CD4-positive, alpha-beta T cell (primary cell): ENCODE data around the gene TMEM63A. TPM values are rescaled to one million over a fixed set of nuclear protein-coding genes. Genes with fewer than 3 reads are reported as not detected.
A peak's percentile ranks its signal among the peaks of the same experiment; 100 is the strongest.
"Not testable (repeated sequence)": the region's sequence is repeated elsewhere in the genome, so short reads cannot be mapped to it uniquely, and the experiment has no call there.

ENCODE experiments used
- ATAC-seq: fragments of 200-7000 bp; cut with Tn5 transposase; one replicate; pipeline ENCODE4 v1.10.0; 2022; ENCODE audit warnings: mild to moderate bottlenecking; ENCODE audit not compliant: poor library complexity
- CTCF ChIA-PET: fragments of 350-600 bp; sonication (Branson Sonifier 250); formaldehyde crosslinking; loops from one replicate; lab custom pipeline; 2021; ENCODE audit warnings: antibody characterized with exemption, inconsistent platforms; lab: Charles Lee
- POLR2A ChIA-PET: fragments of 350-600 bp; sonication (Branson Sonifier 250); formaldehyde crosslinking; loops from one replicate; lab custom pipeline; 2021; ENCODE audit warnings: antibody characterized with exemption, inconsistent platforms; lab: Charles Lee
- DNase-seq, 14 experiments: peaks; one replicate each; pipeline ENCODE4 v3.0.0-alpha.2; 2013 to 2020; ENCODE audit warnings: mixed read lengths in 2 of 14
- H3K27ac ChIP-seq, 2 donors: one replicate each; pipeline versions ENCODE4 v1.5.1 to v1.7.0; 2013; ENCODE audit warnings: low read length in 2 of 2, low read depth in 1 of 2, mild to moderate bottlenecking in 1 of 2
- H3K27me3 ChIP-seq, 2 experiments: 1 replicate in 1 of 2; 2 replicates in 1 of 2; pipeline versions ENCODE4 v1.6.1 to v1.7.0; 2013; ENCODE audit warnings: low read length in 2 of 2, control low read depth in 1 of 2, mild to moderate bottlenecking in 1 of 2, moderate library complexity in 1 of 2; ENCODE audit not compliant: insufficient read depth in 2 of 2, control insufficient read depth in 1 of 2
- H3K36me3 ChIP-seq: one replicate; pipeline ENCODE4 v1.6.1; 2013; ENCODE audit warnings: low read length, control low read depth; ENCODE audit not compliant: insufficient read depth
- H3K4me1 ChIP-seq: one replicate; pipeline ENCODE4 v1.6.1; 2013; ENCODE audit warnings: low read length, control low read depth; ENCODE audit not compliant: insufficient read depth
- H3K4me3 ChIP-seq: one replicate; pipeline ENCODE4 v1.5.1; 2013; ENCODE audit warnings: mild to moderate bottlenecking, low read length, moderate library complexity
- H3K9me3 ChIP-seq, 2 experiments: 1 replicate in 1 of 2; 2 replicates in 1 of 2; pipeline versions ENCODE4 v1.6.1 to v1.7.0; 2013; ENCODE audit warnings: low read length in 2 of 2, mild to moderate bottlenecking in 2 of 2, control low read depth in 1 of 2, moderate library complexity in 1 of 2; ENCODE audit not compliant: control insufficient read depth in 1 of 2, insufficient read depth in 1 of 2
- H3K27ac Mint-ChIP-seq: one replicate; pipeline ENCODE4 v1.8.0; 2020; ENCODE audit warnings: mixed read lengths
- H3K27me3 Mint-ChIP-seq: one replicate; pipeline ENCODE4 v1.8.0; 2021; ENCODE audit warnings: mixed read lengths
- H3K36me3 Mint-ChIP-seq: one replicate; pipeline ENCODE4 v1.8.0; 2021; ENCODE audit warnings: low read depth, mixed read lengths
- H3K4me1 Mint-ChIP-seq: one replicate; pipeline ENCODE4 v1.8.0; 2021; ENCODE audit warnings: low read depth, mixed read lengths
- H3K4me3 Mint-ChIP-seq: one replicate; pipeline ENCODE4 v1.8.0; 2020; ENCODE audit warnings: mild to moderate bottlenecking, mixed read lengths
- H3K9me3 Mint-ChIP-seq: one replicate; pipeline ENCODE4 v1.8.0; 2020; ENCODE audit warnings: mixed read lengths
- CTCF ChIP-seq: fragments of 200-600 bp; IDR thresholded peaks from one replicate; pipeline ENCODE4 v1.8.0; 2022; ENCODE audit warnings: antibody characterized with exemption, mild to moderate bottlenecking
- intact Hi-C, 2 experiments: fragments of 100-400 bp; cut with DNase I in 1 of 2; cut with micrococcal nuclease in 1 of 2; formaldehyde crosslinking; loops; one replicate each; pipeline versions ENCODE4 v1.15.1 to v1.9.0; 2023 to 2025; cut with DNase I, micrococcal nuclease
- polyA plus RNA-seq, 2 donors: library from polyadenylated mRNA; unstranded; fragments of 120-200 nt; gene quantifications; one replicate each; pipeline ENCODE4 v1.2.1, GENCODE V29; 2013
- total RNA-seq, 174 experiments: library from RNA in 2 of 174; stranded (reverse) in 2 of 174; gene quantifications; one replicate each; pipeline ENCODE4 v1.2.3 and lab custom pipeline; 2021 to 2026

Gene TMEM63A
- total RNA-seq, result 100 to 1,000 TPM; 199 to 204 TPM
- polyA plus RNA-seq (2013, experiment 1 of 2), result 161 TPM
- polyA plus RNA-seq (2013, experiment 2 of 2), result 216 TPM
- 7.7 to 619 (median 237) reads per million in 172 experiments for total RNA-seq (lab: John Stamatoyannopoulos, UW)

- peaks cover 56% of the 10 kb centered on the region for H3K4me1 ChIP-seq
- H3K9me3 Mint-ChIP-seq, result no peaks in the 10 kb centered on the region
- intact Hi-C loops, result loop anchor here (1.0 to 10.0 kb wide), 7 partner anchors 15 to 183 kb away; partner anchors contain the start of genes H3-3A (in 1 of the 2) and SRP9 (in 1 of the 2)
- TF ChIP-seq CTCF, result peak; percentile 33
- no peaks in the 10 kb centered on the region for H3K27me3 Mint-ChIP-seq
- no peaks in the 10 kb centered on the region for H3K27me3 ChIP-seq
- DNase-seq (peak; percentile 85 to 95 (median 91)), ATAC-seq (peak; percentile 64)
- H3K27ac Mint-ChIP-seq, result peak within 1 kb of the TSS; percentile 86
- H3K36me3 Mint-ChIP-seq, result peaks cover 52% of the 10 kb centered on the region
- no peaks in the 10 kb centered on the region for H3K9me3 ChIP-seq
- peaks cover 47% of the 10 kb centered on the region for H3K4me1 Mint-ChIP-seq
- H3K4me3 Mint-ChIP-seq, result peak within 1 kb of the TSS; percentile 97
- peak within 1 kb of the TSS; percentile 87 to 89 for H3K27ac ChIP-seq
- H3K4me3 ChIP-seq, result peak within 1 kb of the TSS; percentile 74
- peaks cover 25% of the 10 kb centered on the region for H3K36me3 ChIP-seq
- CTCF ChIA-PET, result interaction anchor here (0.7 to 3.8 kb wide), 12 partner anchors 8 to 183 kb away, joined by 3 to 21 read pairs (median 5); partner anchors contain the start of genes PYCR2 and SRP9
- POLR2A ChIA-PET, result interaction anchor here (0.6 to 13.0 kb wide), 33 partner anchors 8 to 1699 kb away, joined by 3 to 427 read pairs (median 6); partner anchors contain the start of genes DEGS1, EPHX1, H3-3A and LBR
Observed at GRCh38 chr1:225881959-225882693, at the start of gene TMEM63A. Gene TMEM63A (minus strand): TSS chr1:225882380. CDS start chr1:225877580, 4,800 bp downstream.

GRCh38 chr1:225931270-225932136 lies 49.3 kb upstream of the TMEM63A start:
- Histone ChIP-seq H3K27me3 (no peaks in the 10 kb centered on the region), H3K36me3 (no peaks in the 10 kb centered on the region), H3K9me3 (no peaks in the 10 kb centered on the region), H3K4me3 (no peak overlapping the region), H3K4me1 (peaks cover 27% of the 10 kb centered on the region), H3K27ac (no peak overlapping the region)
- Mint-ChIP-seq H3K36me3 (no peaks in the 10 kb centered on the region), H3K27me3 (no peaks in the 10 kb centered on the region), H3K4me1 (peaks cover 23% of the 10 kb centered on the region), H3K27ac (peak overlapping the region; percentile 33), H3K4me3 (no peak overlapping the region), H3K9me3 (no peaks in the 10 kb centered on the region)
- ChIA-PET CTCF (no interaction called here), POLR2A (interaction anchor here (0.5 to 1.5 kb wide), 2 partner anchors 132 to 487 kb away, joined by 3 to 4 read pairs; no protein-coding TSS in a partner anchor)
- ATAC-seq (no peak), DNase-seq (no peak)
- intact Hi-C loops, result no loop called here
- no peak for TF ChIP-seq CTCF

- H3K27me3 Mint-ChIP-seq, result no peaks in the 10 kb centered on the region
- Histone ChIP-seq H3K9me3 (no peaks in the 10 kb centered on the region), H3K27me3 (no peaks in the 10 kb centered on the region), H3K27ac (no peak overlapping the region), H3K36me3 (no peaks in the 10 kb centered on the region), H3K4me1 (peaks cover 31% of the 10 kb centered on the region), H3K4me3 (no peak overlapping the region)
- no peak for TF ChIP-seq CTCF
- peak overlapping the region; percentile 33 for H3K27ac Mint-ChIP-seq
- intact Hi-C loops, result no loop called here
- no peaks in the 10 kb centered on the region for H3K36me3 Mint-ChIP-seq
- ChIA-PET CTCF (interaction anchor here (1.2 kb wide), 1 partner anchor 456 kb away, joined by 3 read pairs; no protein-coding TSS in a partner anchor), POLR2A (interaction anchor here (0.5 to 2.8 kb wide), 2 partner anchors 133 to 153 kb away, joined by 3 to 10 read pairs; partner anchors contain the start of gene SRP9)
- DNase-seq (no peak), ATAC-seq (no peak)
- H3K4me3 Mint-ChIP-seq, result no peak overlapping the region
- peaks cover 25% of the 10 kb centered on the region for H3K4me1 Mint-ChIP-seq
- no peaks in the 10 kb centered on the region for H3K9me3 Mint-ChIP-seq
Observed at GRCh38 chr1:225930566-225930965, 48.4 kb upstream of the TMEM63A start.

- ATAC-seq, H3K4me3 Mint-ChIP-seq, H3K9me3 ChIP-seq, H3K4me3 ChIP-seq, H3K36me3 ChIP-seq, intact Hi-C loops, H3K27me3 ChIP-seq, H3K9me3 Mint-ChIP-seq, H3K27me3 Mint-ChIP-seq, DNase-seq, H3K36me3 Mint-ChIP-seq, H3K27ac ChIP-seq: not testable (repeated sequence)
- Mint-ChIP-seq H3K4me1 (peaks cover 25% of the 10 kb centered on the region), H3K27ac (peak overlapping the region; percentile 88)
- CTCF ChIA-PET, result interaction anchor here (0.6 to 1.2 kb wide), 3 partner anchors 58 to 455 kb away, joined by 3 read pairs; partner anchors contain the start of gene SRP9
- POLR2A ChIA-PET, result interaction anchor here (0.6 to 2.8 kb wide), 7 partner anchors 9 to 485 kb away, joined by 3 to 14 read pairs (median 4); partner anchors contain the start of genes SDE2, SRP9 and TMEM63A
- peaks cover 37% of the 10 kb centered on the region for H3K4me1 ChIP-seq
Observed at GRCh38 chr1:225929462-225929861, 47.3 kb upstream of the TMEM63A start.
